NCI-H69 (cell line): ENCODE measurements around the gene NMT2.

Experiments
- DNase-seq: peaks from one replicate; lab custom pipeline; 2025; lab: John Stamatoyannopoulos, UW

Gene NMT2

DNA sequence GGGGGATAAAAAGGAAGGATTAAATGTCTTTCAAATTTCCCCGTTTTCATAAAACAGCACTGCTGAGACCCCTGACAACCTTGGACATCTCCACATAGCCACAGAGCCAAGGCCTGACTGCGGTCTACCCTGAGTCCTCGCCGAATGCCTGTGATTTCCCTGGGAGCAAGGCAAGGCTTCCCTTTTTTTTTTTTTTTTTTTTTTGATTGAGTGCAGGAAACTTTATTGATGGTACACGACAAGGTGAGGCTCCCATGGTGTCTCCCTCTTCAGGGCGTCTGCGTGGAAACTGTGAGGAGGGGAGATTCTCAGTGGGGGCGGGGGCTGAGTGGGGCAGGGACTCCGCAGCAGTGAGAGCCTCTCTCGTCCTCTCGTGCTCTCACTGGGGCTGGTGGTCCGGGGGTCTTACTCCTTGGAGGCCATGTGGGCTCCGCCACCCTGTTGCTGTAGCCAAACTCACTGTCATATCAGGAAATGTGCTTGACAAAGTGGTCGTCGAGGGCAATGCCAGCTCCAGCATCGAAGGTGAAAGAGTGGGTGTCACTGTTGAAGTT, 75.6 kb downstream of the NMT2 start:
- no peak for DNase-seq

GRCh38 chr10:15091418-15091817, 77.1 kb downstream of the NMT2 start:
- no peak for DNase-seq

- DNase-seq: peak; percentile 91
These were observed 79.8 kb downstream of the NMT2 start, which contains the start of gene ACBD7 for GRCh38 chr10:15088428-15089261. ACBD7 (minus strand) TSS chr10:15088776; CDS start chr10:15088728, 48 bp downstream.

DNA sequence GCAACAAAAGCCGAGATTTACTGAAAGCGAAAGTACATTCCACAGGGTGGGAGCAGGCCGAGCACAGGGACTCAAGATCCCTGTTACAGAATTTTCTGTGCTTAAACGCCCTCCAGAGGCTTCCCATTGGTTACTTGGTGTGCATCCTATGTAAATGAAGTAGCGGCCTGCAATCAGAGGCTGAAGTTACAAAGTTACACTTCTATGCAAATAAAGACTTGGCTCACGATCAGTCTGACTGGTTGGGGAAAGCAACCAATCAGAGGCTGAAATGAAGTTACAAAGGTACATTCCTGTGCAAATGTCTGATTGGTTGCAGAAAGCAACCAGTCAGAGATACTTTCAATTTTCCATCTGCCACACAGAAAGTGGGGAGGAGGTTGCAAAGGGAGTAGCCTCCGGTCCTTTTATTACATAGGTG, 84.0 kb downstream of the NMT2 start:
- no peak for DNase-seq

DNA sequence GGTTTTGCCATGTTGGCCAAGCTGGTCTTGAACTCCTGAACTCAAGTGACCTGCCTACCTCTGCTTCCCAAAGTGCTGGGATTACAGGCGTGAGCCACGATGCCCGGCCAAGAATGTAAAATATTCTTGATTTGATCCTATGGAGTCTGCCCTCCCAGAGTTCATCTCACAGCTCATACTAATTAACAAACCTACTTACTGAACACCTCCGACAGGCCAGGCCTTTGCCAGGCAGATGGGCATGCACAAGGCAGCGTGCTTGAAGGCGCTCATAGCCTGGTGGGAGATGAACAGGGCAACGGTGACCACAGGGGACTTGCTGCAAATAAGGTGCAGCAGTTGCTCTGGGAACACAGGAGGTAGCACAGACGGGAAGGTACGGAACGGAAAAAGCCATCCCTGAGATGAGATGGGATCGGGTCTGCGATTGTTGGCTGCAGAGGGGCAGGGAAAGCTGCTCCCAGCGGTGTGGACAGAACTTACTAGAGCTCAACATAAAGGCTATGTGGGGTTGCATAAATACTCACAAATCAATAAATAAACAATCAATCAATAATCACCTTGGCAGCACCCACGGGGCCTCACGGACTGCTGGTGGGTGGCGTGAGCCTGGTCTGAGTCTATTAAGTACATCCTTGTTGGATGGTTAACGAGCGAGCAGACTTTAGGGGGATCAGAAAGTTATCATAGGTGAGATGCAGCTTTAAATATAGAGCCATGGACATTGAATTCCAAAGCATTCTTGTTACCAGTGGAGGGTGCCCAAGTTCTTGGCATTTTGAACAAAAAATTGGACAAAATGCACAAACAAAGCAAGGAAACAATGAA, 84.6 kb downstream of the NMT2 start:
- no peak for DNase-seq

GRCh38 chr10:15075421-15075820, 93.1 kb downstream of the NMT2 start:
- no peak for DNase-seq

DNA sequence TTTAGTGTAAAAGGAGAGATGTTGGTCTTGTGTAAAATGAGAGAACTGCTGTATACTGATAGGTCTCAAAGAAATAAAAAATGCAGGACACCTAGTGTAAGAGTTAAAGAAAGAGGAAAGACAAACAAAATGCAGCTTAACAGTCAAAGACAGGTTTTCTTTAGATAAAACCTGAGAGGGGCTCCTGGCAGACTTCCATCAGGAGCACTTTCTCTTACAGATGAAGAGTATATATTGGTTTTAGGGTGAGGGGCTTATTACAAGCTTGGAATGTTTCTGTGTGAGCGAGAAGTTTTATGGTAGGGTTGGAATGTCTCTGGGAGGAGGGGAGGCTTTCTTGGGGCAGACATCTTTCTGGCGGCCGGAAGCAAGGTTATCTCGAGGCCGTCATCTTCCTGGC, 96.1 kb downstream of the NMT2 start:
- no peak for DNase-seq

DNA sequence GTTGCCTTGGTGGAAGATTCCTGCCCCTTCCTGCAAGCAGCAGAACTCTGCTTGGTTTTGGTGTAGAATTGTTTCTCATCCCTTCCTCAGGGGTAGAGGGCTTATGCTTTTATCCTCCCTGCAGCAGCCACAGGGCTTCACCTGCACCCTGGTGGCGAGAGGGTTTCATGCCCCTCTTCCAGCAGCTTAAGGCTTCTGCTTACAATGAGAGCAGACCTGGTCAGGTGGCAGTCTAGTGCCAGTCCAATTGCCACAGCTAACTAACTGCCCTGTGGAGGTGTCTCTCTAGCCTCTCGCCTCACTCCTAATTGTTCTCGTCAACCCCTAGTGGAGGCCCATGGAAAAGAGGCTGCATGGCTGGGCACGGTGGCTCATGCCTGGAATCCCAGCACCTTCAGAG, 99.3 kb downstream of the NMT2 start:
- no peak for DNase-seq

DNA sequence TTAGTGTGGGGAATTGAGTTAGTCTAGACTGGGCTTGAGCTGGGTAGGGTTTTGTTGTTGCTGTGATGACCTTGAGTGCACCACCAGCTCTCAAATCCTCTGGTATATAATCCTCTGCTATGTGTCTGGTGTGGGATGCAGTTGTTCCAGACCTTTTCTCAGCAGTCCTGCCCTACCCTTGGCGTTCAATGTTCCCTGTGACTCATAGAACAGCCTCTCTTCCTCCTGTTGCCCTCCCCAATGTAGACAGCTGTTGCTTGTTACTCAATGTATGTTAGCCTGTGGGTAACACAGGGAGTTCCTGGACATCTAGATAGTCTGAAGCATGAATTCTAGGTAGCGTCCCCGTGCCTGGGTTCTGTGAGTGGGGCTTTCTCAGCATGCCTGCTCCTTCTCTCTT, 99.7 kb downstream of the NMT2 start:
- no peak for DNase-seq

GRCh38 chr10:15067154-15067553, 101.3 kb downstream of the NMT2 start:
- no peak for DNase-seq

- DNase-seq: no peak
These were observed 107.9 kb downstream of the NMT2 start for GRCh38 chr10:15060638-15061037.

- no peak for DNase-seq
These were observed 108.6 kb downstream of the NMT2 start for GRCh38 chr10:15059914-15060313.

- DNase-seq: no peak
These were observed 109.8 kb downstream of the NMT2 start for GRCh38 chr10:15058689-15059088.
